ENCODE measurements around the gene PPA2.

DNA sequence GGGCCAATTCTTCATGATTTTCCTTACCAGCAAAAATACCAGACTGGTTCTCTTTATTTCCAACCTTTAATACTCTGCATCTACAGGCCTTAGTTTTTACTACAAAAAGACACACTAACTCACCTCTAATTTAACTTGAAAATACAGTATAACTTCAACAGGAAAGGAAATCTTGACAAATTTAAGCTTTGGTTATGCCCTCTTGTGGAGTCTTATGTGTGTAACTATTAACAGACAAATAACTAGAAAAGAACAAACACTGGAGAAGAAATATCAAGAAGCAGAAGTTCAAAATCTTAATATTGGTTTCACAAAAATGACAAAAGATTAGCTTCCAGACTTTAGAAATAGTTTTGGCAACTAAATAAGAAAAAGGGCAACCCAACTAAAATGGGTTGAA, 33.0 kb downstream of the PPA2 start:
- TF ChIP-seq CTCF (IDR thresholded peaks at IDR 0.05) (no peak), EZH2 (IDR thresholded peaks at IDR 0.05; ENCODE audit: borderline replicate concordance, insufficient read depth, low read depth, low read length, poor library complexity, severe bottlenecking) (no peak)

All from B cell (primary cell).